Pulmonary artery endothelial cell (primary cell): Measurements from ENCODE around the gene LSMEM2. TPM values are rescaled to one million over a fixed set of nuclear protein-coding genes. Genes with fewer than 3 reads are reported as not detected.
"Not testable (repeated sequence)": the region's sequence is repeated elsewhere in the genome, so short reads cannot be mapped to it uniquely, and the experiment has no call there.

ENCODE experiments used
- DNase-seq: peaks from one replicate; pipeline ENCODE4 v3.0.0-alpha.2; 2011; ENCODE audit warnings: low read depth, low spot score
- total RNA-seq: library from RNA; depleted of rRNA; stranded (reverse); fragments of >200 nt; gene quantifications from 2 replicates; pipeline ENCODE4 v1.2.3, GENCODE V29; 2014

Gene LSMEM2
- total RNA-seq, result not detected in 2 replicates

DNA sequence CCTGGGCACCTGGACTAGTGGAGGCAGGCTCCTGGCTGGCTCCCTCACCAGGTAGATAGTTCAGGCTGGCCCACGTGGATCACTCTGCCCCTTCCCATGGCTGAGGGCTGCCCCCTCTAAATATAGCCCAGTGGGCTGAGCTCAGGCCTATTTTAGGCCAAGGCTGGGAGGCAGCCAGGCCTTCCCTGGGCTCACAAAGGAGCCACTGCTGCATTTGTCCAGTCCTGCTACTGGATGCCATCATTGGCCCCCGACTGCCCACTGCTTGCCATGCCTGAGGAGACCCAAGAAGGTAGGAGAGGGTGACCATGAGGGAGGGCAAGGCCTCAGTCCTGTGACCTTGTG, at the start of gene LSMEM2:
Gene LSMEM2, plus strand, starts transcription at position 208 of the 345 bp plus-strand sequence. Its CDS starts 27 bp downstream, at position 235.
- DNase-seq, result no peak

- DNase-seq, result no peak
Measured at GRCh38 chr3:50229490-50229889, 49.4 kb upstream of the LSMEM2 start.

DNA sequence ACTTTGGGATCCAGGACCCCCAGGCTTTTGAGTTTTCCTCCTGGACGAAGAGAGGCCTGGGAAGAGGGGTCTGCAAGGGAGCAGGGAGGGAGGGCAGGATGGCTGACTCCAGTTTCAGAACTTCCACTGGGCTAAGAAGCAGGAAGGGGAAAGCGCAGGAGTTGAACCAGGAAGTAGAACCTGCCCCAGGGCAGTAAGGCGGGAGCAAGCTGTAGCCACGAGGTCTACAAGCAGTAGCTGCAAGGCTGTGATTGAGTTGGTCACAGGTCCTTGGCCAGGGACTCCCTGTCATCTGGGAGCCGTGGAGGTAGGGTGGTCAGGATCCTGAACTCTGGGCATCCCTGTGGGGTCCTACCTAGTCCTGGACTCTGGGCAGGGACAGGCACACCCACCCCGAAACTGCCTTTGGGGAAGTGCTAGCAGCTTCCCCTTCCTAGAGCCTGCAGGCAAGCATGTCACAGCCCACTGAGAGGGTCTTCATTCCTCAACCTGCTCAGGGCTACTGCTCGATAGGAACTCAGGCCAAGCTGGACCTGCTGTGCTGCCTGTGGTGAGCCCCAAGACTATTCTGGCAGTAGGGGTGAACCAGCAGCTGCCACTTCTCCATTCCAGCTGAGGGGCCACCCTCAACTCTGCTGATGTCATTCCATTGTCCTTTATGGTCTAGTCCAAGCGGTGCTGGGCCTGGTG, 48.6 kb upstream of the LSMEM2 start:
- no peak for DNase-seq

DNA sequence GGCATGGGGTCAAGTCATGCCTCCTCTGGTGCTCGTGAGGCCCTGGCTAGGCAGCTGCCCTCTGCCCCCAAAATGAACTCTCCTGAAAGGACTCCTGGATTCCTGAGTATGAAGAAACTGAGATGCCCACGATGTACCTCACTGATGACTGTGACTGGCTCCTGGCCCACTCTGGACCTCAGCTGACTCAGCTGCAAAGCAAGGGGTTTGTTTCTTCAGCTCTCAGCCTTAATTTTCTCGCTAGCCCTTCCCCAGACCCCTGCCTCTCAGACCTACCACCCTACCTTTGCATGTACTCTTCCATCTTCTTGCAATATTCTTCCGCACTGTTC, 48.1 kb upstream of the LSMEM2 start:
- no peak for DNase-seq

DNA sequence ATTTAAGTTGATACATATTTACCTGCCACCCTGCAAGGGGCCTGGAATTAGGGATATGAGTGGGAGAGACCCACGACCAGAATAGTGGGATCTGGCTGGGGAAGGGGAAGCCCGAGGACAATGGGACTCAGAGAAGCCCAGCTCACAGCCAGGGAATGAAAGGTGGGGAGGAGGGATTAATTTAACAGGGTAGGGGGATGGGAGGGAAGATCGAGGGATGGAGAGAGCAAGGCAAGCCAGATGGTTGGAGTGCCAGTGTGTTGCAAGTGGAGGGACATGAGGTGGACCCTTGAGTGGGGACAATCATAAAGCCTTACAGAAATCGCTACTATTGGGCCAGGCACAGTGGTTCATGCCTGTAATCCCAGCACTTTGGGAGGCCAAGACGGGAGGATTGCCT, 47.3 kb upstream of the LSMEM2 start:
- no peak for DNase-seq

GRCh38 chr3:50232303-50232702, 46.6 kb upstream of the LSMEM2 start:
- no peak for DNase-seq

DNA sequence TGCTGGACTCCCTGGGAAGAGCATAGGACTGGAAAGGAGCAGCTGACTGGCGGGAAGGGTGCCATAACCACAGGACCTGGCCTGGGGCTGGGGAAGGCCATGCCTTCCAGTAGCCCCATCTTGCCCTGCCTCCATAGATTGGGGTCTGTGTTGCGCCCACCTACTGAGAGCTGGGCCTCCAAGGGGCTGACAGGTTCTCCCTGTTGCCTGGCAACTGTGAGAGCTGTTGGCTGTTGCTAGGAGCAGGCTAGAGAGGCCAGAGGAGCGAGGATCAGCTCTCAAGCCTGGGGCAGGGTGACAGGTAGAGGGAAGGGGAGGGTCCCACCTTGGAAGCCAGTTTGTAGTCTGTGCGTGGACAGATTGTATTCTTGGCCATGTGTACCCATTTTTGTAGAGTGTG, 45.7 kb upstream of the LSMEM2 start:
- no peak for DNase-seq

GRCh38 chr3:50235716-50236483, 43.0 kb upstream of the LSMEM2 start, which contains the start of gene GNAI2:
GNAI2 (plus strand) TSS chr3:50236204; CDS start chr3:50236336, 132 bp downstream.
- peak; percentile 94 for DNase-seq

GRCh38 chr3:50236484-50237132, 42.3 kb upstream of the LSMEM2 start:
- no peak for DNase-seq

- no peak for DNase-seq
Measured at GRCh38 chr3:50237133-50237651, 41.7 kb upstream of the LSMEM2 start.

DNA sequence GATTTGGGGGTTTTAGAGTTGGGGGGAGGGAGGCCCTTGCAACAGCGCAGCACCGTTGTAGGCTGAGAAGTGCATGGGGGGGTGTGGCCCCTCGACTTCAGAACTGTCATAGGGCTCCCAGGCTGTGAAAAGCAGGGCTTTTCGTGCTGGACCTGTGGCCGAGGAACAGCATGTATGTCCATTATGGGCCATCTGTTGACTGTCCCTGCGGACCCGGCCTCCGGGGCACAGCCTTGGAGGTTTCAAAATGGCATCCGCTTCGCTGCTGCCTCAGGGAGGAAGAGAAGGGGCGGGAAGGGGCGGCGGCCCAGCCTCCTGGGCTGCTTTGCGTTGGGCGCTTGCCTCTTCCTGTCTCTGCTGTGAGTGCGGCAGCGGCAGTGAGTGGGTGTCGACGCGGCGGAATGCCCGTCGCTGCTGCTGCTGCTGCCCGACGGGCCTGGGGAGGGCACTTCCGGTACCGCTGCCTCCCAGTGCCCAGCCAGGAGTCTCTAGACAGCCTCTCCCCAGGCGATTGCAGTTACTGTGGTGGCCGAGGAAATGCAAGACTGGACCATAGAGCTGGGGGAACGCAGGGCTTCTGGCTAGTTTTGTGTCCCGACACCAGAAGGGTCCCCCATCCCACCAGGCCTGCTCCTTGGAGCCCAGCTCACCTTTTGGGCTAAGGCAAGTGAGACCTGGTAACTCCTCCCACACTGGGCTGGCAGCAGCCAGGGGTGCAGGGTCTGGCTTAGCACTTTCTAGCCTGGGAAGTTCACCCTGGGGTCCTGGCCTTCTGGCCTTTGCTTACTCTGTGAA, 40.9 kb upstream of the LSMEM2 start:
- peak; percentile 47 for DNase-seq

GRCh38 chr3:50238549-50239026, 40.3 kb upstream of the LSMEM2 start:
- DNase-seq, result no peak

GRCh38 chr3:50239649-50240048, 39.2 kb upstream of the LSMEM2 start:
- DNase-seq, result no peak

GRCh38 chr3:50241163-50241562, 37.7 kb upstream of the LSMEM2 start:
- DNase-seq, result no peak

- DNase-seq, result no peak
Measured at GRCh38 chr3:50241713-50242380, 37.0 kb upstream of the LSMEM2 start.

DNA sequence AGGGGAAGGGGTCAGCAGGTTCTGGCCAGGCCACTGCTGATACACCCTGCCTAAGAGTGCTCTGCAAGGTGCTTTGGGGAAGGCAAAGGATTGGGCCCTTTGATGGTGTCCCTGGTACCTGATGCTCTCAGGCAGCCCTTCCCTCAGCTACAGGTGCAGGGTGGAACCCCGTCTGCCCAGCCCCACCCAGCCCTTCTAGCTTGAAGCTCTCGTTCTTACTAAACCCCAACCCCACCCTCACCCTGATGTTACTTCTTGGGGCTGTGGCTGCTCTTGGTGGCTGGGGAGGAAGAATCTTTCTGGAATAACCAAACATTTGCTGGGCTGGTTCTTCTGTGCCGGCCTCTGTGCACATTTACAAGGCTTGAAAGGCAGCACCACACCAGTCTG, 36.5 kb upstream of the LSMEM2 start:
- DNase-seq, result no peak

DNA sequence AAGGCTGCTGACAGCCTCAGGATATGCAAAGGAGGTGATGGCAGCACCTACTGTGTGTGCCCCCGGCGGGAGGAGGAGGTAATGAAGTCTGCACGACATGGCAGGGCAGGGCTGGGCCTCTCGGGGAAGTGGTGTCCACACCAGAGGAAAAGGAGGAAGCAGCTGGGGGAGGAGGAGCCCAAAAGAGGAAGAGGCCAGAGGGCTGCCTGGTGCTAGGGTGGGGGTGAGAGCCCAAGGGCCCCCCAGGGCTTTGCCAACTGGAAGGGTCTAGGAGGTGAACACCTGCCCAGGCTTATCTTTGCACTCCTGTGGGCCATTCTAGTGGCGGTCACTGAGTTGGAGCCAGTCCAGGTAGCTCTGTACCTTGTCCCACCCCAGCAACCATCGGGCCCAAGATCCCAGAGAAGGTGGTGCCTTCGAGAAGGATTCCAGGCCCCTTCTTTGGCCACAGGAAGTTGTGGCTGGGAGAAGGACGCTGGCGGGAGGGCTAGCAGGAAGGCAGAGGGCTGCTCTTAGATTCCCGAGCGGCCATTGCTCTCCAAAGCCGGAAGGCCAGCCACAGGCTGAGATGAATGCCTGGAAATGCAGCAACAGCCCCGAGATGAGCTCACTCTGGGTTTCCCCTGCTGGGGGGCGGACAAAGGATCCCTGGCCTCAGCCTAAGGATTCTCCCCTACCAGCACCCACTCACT, 35.9 kb upstream of the LSMEM2 start:
- DNase-seq, result peak; percentile 87

GRCh38 chr3:50243543-50243895, 35.4 kb upstream of the LSMEM2 start:
- DNase-seq, result no peak

- not testable (repeated sequence) for DNase-seq
Measured at GRCh38 chr3:50244813-50245212, 34.1 kb upstream of the LSMEM2 start.

GRCh38 chr3:50245251-50245745, 33.6 kb upstream of the LSMEM2 start:
- no peak for DNase-seq
